Activated T-cell treated with anti-CD3 and anti-CD28 coated beads, Interleukin-2, amount 50 U/mL, for 48 hours (primary cell): ENCODE measurements around the gene RCAN2.

Experiments
- DNase-seq, 2 experiments: peaks; one replicate each; pipeline ENCODE4 v3.0.0-alpha.2; 2020

Gene RCAN2

DNA sequence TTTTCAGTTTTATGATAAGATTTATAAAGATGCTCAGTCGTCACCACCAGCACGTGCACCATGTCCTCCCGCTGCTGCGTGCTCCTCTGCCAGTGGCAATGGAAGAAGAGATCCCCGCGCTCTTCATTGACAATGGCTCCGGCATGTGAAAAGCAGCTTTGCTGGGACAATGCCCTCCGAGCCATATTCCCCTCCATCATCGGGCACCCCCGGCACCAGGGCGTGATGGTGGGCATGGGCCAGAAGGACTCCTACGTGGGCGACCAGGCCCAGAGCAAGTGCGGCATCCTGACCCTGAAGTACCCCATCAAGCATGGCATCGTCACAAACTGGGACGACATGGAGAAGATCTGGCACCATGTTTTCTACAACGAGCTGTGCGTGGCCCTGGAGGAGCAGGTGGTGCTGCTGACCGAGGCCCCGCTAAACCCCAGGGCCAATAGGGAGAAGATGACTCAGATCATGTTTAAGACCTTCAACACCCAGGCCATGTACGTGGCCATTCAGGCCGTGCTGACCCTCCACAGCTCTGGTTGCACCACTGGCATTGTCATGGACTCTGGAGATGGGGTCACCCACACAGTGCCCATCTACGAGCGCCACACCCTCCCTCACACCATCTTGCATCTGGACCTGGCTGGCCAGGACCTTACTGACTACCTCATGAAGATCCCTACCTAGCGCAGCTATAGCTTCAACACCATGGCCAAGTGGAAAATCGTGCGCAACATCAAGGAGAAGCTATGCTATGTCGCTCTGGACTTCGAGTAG lies 286.2 kb downstream of the RCAN2 start:
- DNase-seq = no peak

DNA sequence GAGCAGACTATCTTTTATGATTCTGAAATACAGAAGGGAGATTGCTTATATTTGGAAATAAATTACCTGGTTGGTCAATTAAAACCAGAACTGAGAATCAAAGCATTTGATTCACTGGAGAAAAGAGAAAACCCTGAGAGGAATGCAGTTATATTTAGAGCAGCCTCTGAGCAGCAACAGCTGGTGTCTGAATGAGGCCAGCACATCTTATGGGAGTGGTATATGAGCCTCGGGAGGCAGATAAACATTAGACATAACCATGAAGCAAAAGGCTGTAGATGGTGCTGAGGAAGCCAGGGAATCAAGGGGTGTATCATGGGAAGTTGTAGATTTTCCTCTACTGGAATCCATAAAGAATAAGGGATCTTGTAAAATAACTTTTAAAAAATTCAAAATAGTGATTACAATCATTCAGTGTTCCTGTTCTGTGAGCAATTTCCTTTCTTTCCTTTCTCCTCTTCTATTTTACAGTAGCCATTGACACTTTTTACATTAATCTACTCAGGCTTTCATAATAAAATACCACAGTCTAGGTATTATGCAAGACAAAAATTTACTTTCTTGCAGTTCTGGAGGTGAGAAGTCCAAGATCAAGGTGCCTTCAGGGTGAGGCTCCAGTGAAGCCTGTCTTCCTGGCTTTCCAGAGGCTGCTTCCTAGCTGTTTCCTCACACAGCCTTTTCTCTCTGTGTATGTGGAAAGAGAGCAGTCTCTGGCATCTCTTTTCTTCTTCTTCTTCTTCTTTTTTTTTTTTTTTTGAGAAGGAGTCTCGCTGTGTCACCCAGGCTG lies 287.7 kb downstream of the RCAN2 start:
- DNase-seq = no peak

- no peak for DNase-seq
Observed at GRCh38 chr6:46201702-46202101, 289.5 kb downstream of the RCAN2 start.

GRCh38 chr6:46199387-46199786 lies 291.9 kb downstream of the RCAN2 start:
- DNase-seq = no peak

DNA sequence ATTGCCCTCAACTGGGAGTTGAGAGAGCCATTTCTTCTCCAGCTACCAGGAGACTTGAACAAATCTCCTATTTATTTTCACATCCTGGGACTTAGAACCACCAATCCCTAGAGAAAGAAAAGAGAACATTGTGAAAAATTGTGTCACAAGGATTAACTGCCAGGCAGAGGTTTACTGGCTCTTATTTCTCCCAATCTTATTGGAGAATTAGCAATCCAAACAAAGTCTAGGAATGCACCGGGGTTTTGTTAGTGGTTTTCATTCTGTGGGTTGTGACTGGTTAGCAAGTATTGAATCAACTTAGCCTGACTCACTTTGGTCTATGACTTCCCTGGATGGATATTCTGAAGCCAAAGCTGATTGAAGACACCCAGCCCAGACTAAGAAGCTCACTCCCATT lies 299.3 kb downstream of the RCAN2 start:
- DNase-seq = no peak

DNA sequence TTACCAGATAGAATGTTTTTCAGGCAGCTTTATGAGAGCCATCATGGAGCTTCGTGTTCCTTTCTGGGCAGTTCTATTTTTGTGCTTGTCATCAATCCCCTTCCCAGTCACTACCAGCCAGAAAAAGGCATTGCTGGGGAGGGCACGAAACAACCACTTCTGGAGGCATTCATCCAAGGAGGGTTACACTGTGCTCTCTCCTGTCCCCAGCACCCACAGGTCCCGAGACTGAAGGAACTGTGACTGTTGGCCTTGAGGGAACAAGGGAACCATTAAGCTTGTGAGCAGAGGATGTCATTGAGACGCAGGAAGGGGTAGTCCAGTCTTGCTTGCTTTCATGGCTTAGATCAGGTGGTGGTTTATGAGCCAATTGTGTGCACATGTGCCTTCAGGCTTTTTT lies 300.4 kb downstream of the RCAN2 start:
- DNase-seq = no peak

DNA sequence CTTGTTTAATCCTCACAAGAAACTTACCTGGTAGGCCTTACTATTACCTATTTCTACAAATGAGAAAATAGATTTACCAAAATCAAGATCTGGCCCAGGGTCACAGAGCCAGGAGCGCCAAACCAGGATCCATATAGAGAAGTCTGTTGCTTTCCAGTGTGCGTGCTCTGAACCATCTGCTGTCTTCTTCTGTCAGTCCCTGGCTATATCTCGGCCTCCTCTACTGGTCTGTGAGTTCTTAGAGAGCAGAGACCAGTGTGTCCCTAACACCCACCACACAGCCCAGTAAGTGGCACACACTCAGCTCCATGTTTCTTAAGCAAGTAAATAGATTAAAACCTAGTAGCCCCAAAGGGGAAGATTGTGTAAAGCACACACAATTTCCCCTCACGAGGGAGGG lies 301.5 kb downstream of the RCAN2 start:
- no peak for DNase-seq

DNA sequence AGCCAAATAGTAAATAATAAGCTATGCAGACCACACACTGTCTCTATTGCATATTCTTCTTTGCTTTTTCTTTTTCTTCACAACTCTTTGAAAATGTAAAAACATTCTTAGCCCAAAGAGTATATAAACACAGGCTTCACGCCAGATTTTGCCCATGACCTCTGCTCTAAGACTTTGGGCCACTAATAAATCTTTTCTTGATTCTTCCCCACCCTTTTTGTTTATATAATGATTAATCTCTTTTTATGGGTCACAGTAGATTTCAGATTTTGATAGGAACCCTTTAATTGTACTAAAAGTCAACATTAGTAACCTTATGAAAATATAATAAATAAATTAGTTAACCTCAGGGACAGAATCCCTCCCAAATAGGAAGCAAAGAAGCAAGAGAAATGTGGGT lies 304.7 kb downstream of the RCAN2 start:
- DNase-seq = no peak

GRCh38 chr6:46184114-46184513 lies 307.1 kb downstream of the RCAN2 start:
- DNase-seq = no peak

- no peak for DNase-seq
Observed at GRCh38 chr6:46175976-46176375, 315.3 kb downstream of the RCAN2 start.

- peak in 1 of 2 experiments; percentile 22 for DNase-seq
Observed at GRCh38 chr6:46175446-46175845, 315.8 kb downstream of the RCAN2 start.

DNA sequence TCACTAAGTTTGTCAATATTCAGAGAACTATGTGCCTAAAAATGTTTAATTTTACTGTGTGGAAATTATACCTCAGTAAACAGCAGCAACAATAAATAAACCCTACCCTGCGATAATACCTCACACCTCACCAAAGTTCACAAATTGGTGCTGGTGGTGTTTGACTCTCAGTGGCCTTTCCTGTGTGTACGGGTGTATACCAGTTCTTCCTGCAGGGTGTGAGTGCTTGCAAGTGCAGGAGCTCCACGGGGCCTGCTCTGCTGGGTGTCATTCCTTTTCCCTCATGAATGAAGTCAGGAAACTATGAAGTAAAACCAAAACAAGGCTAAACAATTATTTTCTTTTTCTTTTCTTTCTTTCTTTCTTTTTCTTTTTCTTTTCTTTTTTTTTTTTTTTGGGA lies 316.3 kb downstream of the RCAN2 start:
- no peak for DNase-seq

- DNase-seq = no peak
Observed at GRCh38 chr6:46172176-46172575, 319.1 kb downstream of the RCAN2 start.
